HCT116 (cell line): ENCODE measurements around the gene CASP7. TPM values are rescaled to one million over a fixed set of nuclear protein-coding genes. Genes with fewer than 3 reads are reported as not detected.

Experiments used
- ATAC-seq: fragments of 200-7000 bp; cut with Tn5 transposase; 2 replicates; pipeline ENCODE4 v1.9.1; 2020; ENCODE audit warnings: mild to moderate bottlenecking, moderate library complexity
- BruUV-seq: library from RNA; stranded (reverse); fragments of 400-500 nt; replicated peaks from 2 replicates; lab custom pipeline; 2021; lab: Mats Ljungman, UMichigan
- CTCF ChIA-PET: fragments of 300-600 bp; sonication (Branson Sonifier 250); formaldehyde crosslinking; loops from one replicate; lab custom pipeline; 2021; ENCODE audit warnings: antibody characterized with exemption; lab: Charles Lee
- POLR2A ChIA-PET: fragments of 300-600, 350-600 bp; sonication (Branson Sonifier 250); formaldehyde crosslinking; loops from one replicate; lab custom pipeline; 2021; ENCODE audit warnings: antibody characterized with exemption; lab: Charles Lee
- RAD21 ChIA-PET, 2 experiments: fragments of 300-600 bp; sonication (Branson Sonifier 250); formaldehyde crosslinking; loops; one replicate each; lab custom pipeline; 2023; ENCODE audit warnings: low total read pairs in 2 of 2; ENCODE audit not compliant: uncharacterized antibody in 2 of 2, unreplicated experiment in 2 of 2, low non-redundant PET in 1 of 2; lab: Charles Lee
- DNase-seq: peaks from one replicate; pipeline ENCODE4 v3.0.0-alpha.2; 2010; ENCODE audit warnings: low read depth, low spot score
- H2AFZ ChIP-seq: fragments of 200-600 bp; shearing (Covaris generic), sonication (generic); 2 replicates; pipeline ENCODE4 v1.6.1; 2017; ENCODE audit warnings: low read depth, mixed run types, mixed read lengths, antibody characterized with exemption, low read length; ENCODE audit not compliant: poor library complexity, severe bottlenecking
- H3K27ac ChIP-seq: 2 replicates; pipeline ENCODE4 v1.5.1; 2012; ENCODE audit warnings: low read depth, low read length
- H3K27me3 ChIP-seq: fragments of 200-600 bp; sonication (generic); 2 replicates; pipeline ENCODE4 v1.6.1; 2016; ENCODE audit warnings: mixed run types, low read length, mixed read lengths; ENCODE audit not compliant: insufficient read depth
- H3K36me3 ChIP-seq, 2 experiments: fragments of 200-500 bp in 1 of 2; fragments of 200-600 bp in 1 of 2; sonication (Bioruptor generic) in 1 of 2; sonication (generic) in 1 of 2; 2 replicates each; pipeline versions ENCODE4 v1.5.1 to v1.6.1; 2014 to 2016; ENCODE audit warnings: low read length in 2 of 2, inconsistent platforms in 1 of 2, mixed read lengths in 1 of 2, mixed run types in 1 of 2; ENCODE audit not compliant: insufficient read depth in 2 of 2, control insufficient read depth in 1 of 2
- H3K4me1 ChIP-seq, 2 experiments: fragments of 200-600 bp in 1 of 2; sonication (generic) in 1 of 2; 2 replicates each; pipeline versions ENCODE4 v1.5.1 to v1.6.1; 2012 to 2017; ENCODE audit warnings: low read length in 2 of 2, inconsistent platforms in 1 of 2, mild to moderate bottlenecking in 1 of 2, mixed read lengths in 1 of 2, mixed run types in 1 of 2, moderate library complexity in 1 of 2; ENCODE audit not compliant: insufficient read depth in 2 of 2, control insufficient read depth in 1 of 2
- H3K4me2 ChIP-seq: fragments of 200-600 bp; sonication (generic); 2 replicates; pipeline ENCODE4 v1.6.1; 2017; ENCODE audit warnings: mixed run types, low read length, mixed read lengths
- H3K4me3 ChIP-seq, 2 experiments: fragments of 200-600 bp in 1 of 2; sonication (generic) in 1 of 2; replicated peaks in 1 of 2; 2 replicates each; pipeline ENCODE4 v1.5.1; 2011 to 2016; ENCODE audit warnings: low read length in 2 of 2, control low read depth in 1 of 2, low read depth in 1 of 2, mild to moderate bottlenecking in 1 of 2, mixed read lengths in 1 of 2, mixed run types in 1 of 2
- H3K79me2 ChIP-seq: fragments of 200-600 bp; sonication (generic); 2 replicates; pipeline ENCODE4 v1.6.1; 2017; ENCODE audit warnings: mild to moderate bottlenecking, mixed run types, low read length, moderate library complexity, mixed read lengths; ENCODE audit not compliant: insufficient read depth
- H3K9ac ChIP-seq: fragments of 200-600 bp; sonication (generic); 2 replicates; pipeline ENCODE4 v1.6.1; 2016; ENCODE audit warnings: low read length, mixed read lengths
- H3K9me2 ChIP-seq: fragments of 200-600 bp; sonication (generic), shearing (Covaris generic); 2 replicates; pipeline ENCODE4 v1.6.1; 2017; ENCODE audit warnings: mixed run types, mild to moderate bottlenecking, moderate library complexity; ENCODE audit not compliant: insufficient read depth
- H3K9me3 ChIP-seq, 2 experiments: fragments of 200-500 bp in 1 of 2; fragments of 200-600 bp in 1 of 2; sonication (Bioruptor generic) in 1 of 2; sonication (generic) in 1 of 2; 2 replicates each; pipeline ENCODE4 v1.6.1; 2014 to 2017; ENCODE audit warnings: low read length in 2 of 2, mixed read lengths in 2 of 2, inconsistent platforms in 1 of 2, low read depth in 1 of 2, mild to moderate bottlenecking in 1 of 2, mixed run types in 1 of 2, moderate library complexity in 1 of 2; ENCODE audit not compliant: control insufficient read depth in 1 of 2, insufficient read depth in 1 of 2
- H4K20me1 ChIP-seq: fragments of 200-600 bp; sonication (generic), shearing (Covaris generic); 2 replicates; pipeline ENCODE4 v1.6.1; 2017; ENCODE audit warnings: mixed run types, mild to moderate bottlenecking, moderate library complexity; ENCODE audit not compliant: insufficient read depth
- EGR1 ChIP-seq: IDR thresholded peaks from 2 replicates; pipeline ENCODE4 v1.6.1; 2012; ENCODE audit warnings: low read depth
- ELF1 ChIP-seq: IDR thresholded peaks from 2 replicates; pipeline ENCODE4 v1.6.1; 2012; ENCODE audit warnings: low read depth, borderline replicate concordance
- FOSL1 ChIP-seq: IDR thresholded peaks from 2 replicates; pipeline ENCODE4 v1.6.1; 2012; ENCODE audit warnings: low read depth
- JUND ChIP-seq: IDR thresholded peaks from 2 replicates; pipeline ENCODE4 v1.6.1; 2012
- POLR2AphosphoS5 ChIP-seq: IDR thresholded peaks from 2 replicates; pipeline ENCODE4 v1.6.1; 2011; ENCODE audit warnings: mild to moderate bottlenecking, low read depth, low read length, moderate library complexity
- REST ChIP-seq: IDR thresholded peaks from 2 replicates; pipeline ENCODE4 v1.6.1; 2012; ENCODE audit warnings: low read depth
- SRF ChIP-seq: IDR thresholded peaks from 2 replicates; pipeline ENCODE4 v1.6.1; 2012; ENCODE audit warnings: low read depth
- YY1 ChIP-seq: IDR thresholded peaks from 2 replicates; pipeline ENCODE4 v1.6.1; 2011; ENCODE audit warnings: low read length, low read depth, moderate library complexity, mild to moderate bottlenecking; ENCODE audit not compliant: insufficient replicate concordance; ENCODE audit errors: extremely low read depth
- ZNF274 ChIP-seq: fragments of 200-500 bp; sonication (Bioruptor generic); IDR thresholded peaks from 2 replicates; pipeline ENCODE4 v1.6.1; 2014; ENCODE audit warnings: mild to moderate bottlenecking, low read depth, low read length, inconsistent platforms
- intact Hi-C: fragments of 100-400 bp; cut with micrococcal nuclease; formaldehyde crosslinking; loops from 2 replicates; pipeline ENCODE4 v1.10.0; 2022
- total RNA-seq: library from RNA; stranded (reverse); gene quantifications from one replicate; pipeline ENCODE4 v1.2.1, GENCODE V29; 2021; ENCODE audit not compliant: unreplicated experiment
- TF ChIP-seq, protein P1 (sequence below), 3 experiments: fragments of 200-600 bp in 1 of 3; sonication (generic) in 1 of 3; IDR thresholded peaks in 2 of 3; conservative IDR thresholded peaks in 1 of 3; 2 replicates each; pipeline ENCODE4 v1.5.1; 2012 to 2017; ENCODE audit warnings: low read depth in 2 of 3, low read length in 2 of 3, antibody characterized with exemption in 1 of 3, borderline replicate concordance in 1 of 3, control low read depth in 1 of 3, mild to moderate bottlenecking in 1 of 3, mixed read lengths in 1 of 3, mixed run types in 1 of 3, moderate library complexity in 1 of 3; ENCODE audit not compliant: insufficient read depth in 1 of 3
- TF ChIP-seq, protein P2 (sequence below): IDR thresholded peaks from 2 replicates; pipeline ENCODE4 v1.6.1; 2011; ENCODE audit warnings: mild to moderate bottlenecking, low read length, moderate library complexity; ENCODE audit not compliant: insufficient replicate concordance; ENCODE audit errors: extremely low read depth

CASP7 gene
- total RNA-seq, 1 experiment from 2014 or later: 30.5 TPM

DNA sequence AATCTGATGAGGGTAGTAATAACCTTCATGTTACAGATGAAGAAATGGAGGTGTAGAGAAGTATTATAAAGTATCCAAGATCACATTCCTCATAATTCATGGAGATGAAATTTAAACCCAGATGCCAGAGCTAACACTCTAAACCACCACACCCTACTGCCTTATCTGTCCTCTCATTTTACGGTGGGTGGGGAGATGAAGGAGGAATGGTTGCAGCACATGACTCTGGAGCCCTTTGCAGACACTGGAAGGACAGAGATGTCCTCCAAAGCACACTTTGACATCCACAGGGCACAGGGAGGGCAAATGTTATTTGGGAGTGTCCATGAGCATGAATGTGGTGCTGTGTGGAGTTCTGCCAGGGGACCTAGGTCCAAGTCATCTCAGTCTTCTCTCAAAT, 72.8 kb downstream of the CASP7 start:
- H3K27ac ChIP-seq: no peak overlapping the region
- H3K4me3 ChIP-seq: no peak overlapping the region
- H3K9me2 ChIP-seq: no peaks in the 10 kb centered on the region
- no peak for TF ChIP-seq ZNF274
- no peak for TF ChIP-seq REST
- TF ChIP-seq, protein P1, sequence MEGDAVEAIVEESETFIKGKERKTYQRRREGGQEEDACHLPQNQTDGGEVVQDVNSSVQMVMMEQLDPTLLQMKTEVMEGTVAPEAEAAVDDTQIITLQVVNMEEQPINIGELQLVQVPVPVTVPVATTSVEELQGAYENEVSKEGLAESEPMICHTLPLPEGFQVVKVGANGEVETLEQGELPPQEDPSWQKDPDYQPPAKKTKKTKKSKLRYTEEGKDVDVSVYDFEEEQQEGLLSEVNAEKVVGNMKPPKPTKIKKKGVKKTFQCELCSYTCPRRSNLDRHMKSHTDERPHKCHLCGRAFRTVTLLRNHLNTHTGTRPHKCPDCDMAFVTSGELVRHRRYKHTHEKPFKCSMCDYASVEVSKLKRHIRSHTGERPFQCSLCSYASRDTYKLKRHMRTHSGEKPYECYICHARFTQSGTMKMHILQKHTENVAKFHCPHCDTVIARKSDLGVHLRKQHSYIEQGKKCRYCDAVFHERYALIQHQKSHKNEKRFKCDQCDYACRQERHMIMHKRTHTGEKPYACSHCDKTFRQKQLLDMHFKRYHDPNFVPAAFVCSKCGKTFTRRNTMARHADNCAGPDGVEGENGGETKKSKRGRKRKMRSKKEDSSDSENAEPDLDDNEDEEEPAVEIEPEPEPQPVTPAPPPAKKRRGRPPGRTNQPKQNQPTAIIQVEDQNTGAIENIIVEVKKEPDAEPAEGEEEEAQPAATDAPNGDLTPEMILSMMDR (IDR thresholded peaks at IDR 0.05 in 2 of 3, conservative IDR thresholded peaks at IDR 0.05 in 1 of 3; ENCODE audit: borderline replicate concordance in 1 of 3, insufficient read depth in 1 of 3, low read depth in 2 of 3, low read length in 2 of 3): no peak
- TF ChIP-seq YY1: no peak
- TF ChIP-seq EGR1: no peak
- no peak for TF ChIP-seq JUND
- no peak for TF ChIP-seq POLR2AphosphoS5
- TF ChIP-seq, protein P2, sequence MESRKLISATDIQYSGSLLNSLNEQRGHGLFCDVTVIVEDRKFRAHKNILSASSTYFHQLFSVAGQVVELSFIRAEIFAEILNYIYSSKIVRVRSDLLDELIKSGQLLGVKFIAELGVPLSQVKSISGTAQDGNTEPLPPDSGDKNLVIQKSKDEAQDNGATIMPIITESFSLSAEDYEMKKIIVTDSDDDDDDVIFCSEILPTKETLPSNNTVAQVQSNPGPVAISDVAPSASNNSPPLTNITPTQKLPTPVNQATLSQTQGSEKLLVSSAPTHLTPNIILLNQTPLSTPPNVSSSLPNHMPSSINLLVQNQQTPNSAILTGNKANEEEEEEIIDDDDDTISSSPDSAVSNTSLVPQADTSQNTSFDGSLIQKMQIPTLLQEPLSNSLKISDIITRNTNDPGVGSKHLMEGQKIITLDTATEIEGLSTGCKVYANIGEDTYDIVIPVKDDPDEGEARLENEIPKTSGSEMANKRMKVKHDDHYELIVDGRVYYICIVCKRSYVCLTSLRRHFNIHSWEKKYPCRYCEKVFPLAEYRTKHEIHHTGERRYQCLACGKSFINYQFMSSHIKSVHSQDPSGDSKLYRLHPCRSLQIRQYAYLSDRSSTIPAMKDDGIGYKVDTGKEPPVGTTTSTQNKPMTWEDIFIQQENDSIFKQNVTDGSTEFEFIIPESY: no peak
- no peak for TF ChIP-seq SRF
- TF ChIP-seq FOSL1: no peak
- no peak for TF ChIP-seq ELF1
- POLR2A ChIA-PET: no interaction called here
- H4K20me1 ChIP-seq: no peaks in the 10 kb centered on the region
- no peaks in the 10 kb centered on the region for H3K27me3 ChIP-seq
- DNase-seq (no peak), ATAC-seq (no peak)
- no peaks in the 10 kb centered on the region for H3K9me3 ChIP-seq
- BruUV-seq: no TSS peak
- H3K9ac ChIP-seq: no peak overlapping the region
- intact Hi-C loops: no loop called here
- no peaks in the 10 kb centered on the region for H3K36me3 ChIP-seq
- RAD21 ChIA-PET: no interaction called here
- H3K4me1 ChIP-seq: no peaks in the 10 kb centered on the region
- CTCF ChIA-PET: no interaction called here
- H3K4me2 ChIP-seq: no peak overlapping the region
- H3K79me2 ChIP-seq: no peaks in the 10 kb centered on the region
- no peak overlapping the region for H2AFZ ChIP-seq
